Measurements from ENCODE around the gene EXT2. TPM values are rescaled to one million over a fixed set of nuclear protein-coding genes. Genes with fewer than 3 reads are reported as not detected.

Gene EXT2
- total and polyA plus RNA-seq, 2 experiments from 2014 or later: 15.9 to 48.6 TPM

DNA sequence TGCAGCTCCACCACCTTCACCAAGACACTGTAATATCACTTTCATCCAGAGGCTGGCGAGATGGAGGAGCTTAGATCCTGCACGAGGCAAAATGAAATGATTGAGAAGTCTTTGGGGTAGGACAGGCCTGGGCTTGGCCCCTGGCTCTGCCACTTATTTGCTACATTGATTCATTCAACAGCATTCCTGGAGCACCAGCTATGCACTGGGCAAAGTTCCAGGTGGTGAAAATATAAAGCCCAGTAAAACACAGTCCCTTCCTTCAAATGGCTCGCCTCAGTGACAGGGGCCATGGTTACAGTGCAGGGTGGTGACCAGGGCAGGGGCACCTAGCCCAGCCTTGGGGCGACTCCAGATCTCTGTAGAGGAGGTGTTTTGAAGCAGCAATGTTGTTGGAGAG is 194.7 kb downstream of the EXT2 start (continued):
- TF ChIP-seq, protein P1, sequence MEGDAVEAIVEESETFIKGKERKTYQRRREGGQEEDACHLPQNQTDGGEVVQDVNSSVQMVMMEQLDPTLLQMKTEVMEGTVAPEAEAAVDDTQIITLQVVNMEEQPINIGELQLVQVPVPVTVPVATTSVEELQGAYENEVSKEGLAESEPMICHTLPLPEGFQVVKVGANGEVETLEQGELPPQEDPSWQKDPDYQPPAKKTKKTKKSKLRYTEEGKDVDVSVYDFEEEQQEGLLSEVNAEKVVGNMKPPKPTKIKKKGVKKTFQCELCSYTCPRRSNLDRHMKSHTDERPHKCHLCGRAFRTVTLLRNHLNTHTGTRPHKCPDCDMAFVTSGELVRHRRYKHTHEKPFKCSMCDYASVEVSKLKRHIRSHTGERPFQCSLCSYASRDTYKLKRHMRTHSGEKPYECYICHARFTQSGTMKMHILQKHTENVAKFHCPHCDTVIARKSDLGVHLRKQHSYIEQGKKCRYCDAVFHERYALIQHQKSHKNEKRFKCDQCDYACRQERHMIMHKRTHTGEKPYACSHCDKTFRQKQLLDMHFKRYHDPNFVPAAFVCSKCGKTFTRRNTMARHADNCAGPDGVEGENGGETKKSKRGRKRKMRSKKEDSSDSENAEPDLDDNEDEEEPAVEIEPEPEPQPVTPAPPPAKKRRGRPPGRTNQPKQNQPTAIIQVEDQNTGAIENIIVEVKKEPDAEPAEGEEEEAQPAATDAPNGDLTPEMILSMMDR (conservative IDR thresholded peaks at IDR 0.05; ENCODE audit: low read depth in 2 of 2): no peak

Other genes with a start within 250 kb of the EXT2 start
- gene ALKBH3, start 214.8 kb upstream of the EXT2 start, total RNA-seq (2014; rRNA removed; shearing (Covaris generic)): 10.3 and 10.8 TPM in 2 replicates
- 7.9 and 10.7 TPM in 2 replicates for gene ALKBH3, start 214.8 kb upstream of the EXT2 start, polyA plus RNA-seq (2016; fragmentation: Nextera tagmentation; extraction: Ambion mirVana)
- 2.5 and 2.6 TPM in 2 replicates for gene C11orf96, start 153.0 kb upstream of the EXT2 start, total RNA-seq (2014; rRNA removed; shearing (Covaris generic))
- gene C11orf96, start 153.0 kb upstream of the EXT2 start, polyA plus RNA-seq (2016; fragmentation: Nextera tagmentation; extraction: Ambion mirVana): 0.31 and 1.4 TPM in 2 replicates
- not detected in 2 replicates for gene ACCSL, start 47.7 kb upstream of the EXT2 start, total RNA-seq (2014; rRNA removed; shearing (Covaris generic))
- not detected in 2 replicates for gene ACCSL, start 47.7 kb upstream of the EXT2 start, polyA plus RNA-seq (2016; fragmentation: Nextera tagmentation; extraction: Ambion mirVana)
- 6.6 and 12.0 TPM in 2 replicates for gene ACCS, start 29.4 kb upstream of the EXT2 start, total RNA-seq (2014; rRNA removed; shearing (Covaris generic))
- 2.9 and 3.6 TPM in 2 replicates for gene ACCS, start 29.4 kb upstream of the EXT2 start, polyA plus RNA-seq (2016; fragmentation: Nextera tagmentation; extraction: Ambion mirVana)
- not detected in 2 replicates for gene ALX4, start 214.5 kb downstream of the EXT2 start, total RNA-seq (2014; rRNA removed; shearing (Covaris generic))
- not detected in 2 replicates for gene ALX4, start 214.5 kb downstream of the EXT2 start, polyA plus RNA-seq (2016; fragmentation: Nextera tagmentation; extraction: Ambion mirVana)